HG03135 (cell line): Measurements from ENCODE around the gene DUSP6.
A peak's percentile ranks its signal among the peaks of the same experiment; 100 is the strongest.
"Not testable (repeated sequence)": the region's sequence is repeated elsewhere in the genome, so short reads cannot be mapped to it uniquely, and the experiment has no call there.

Source experiments
- ATAC-seq: cut with Tn5 transposase; IDR thresholded peaks from one replicate; pipeline ENCODE4 v1.9.1; 2021; ENCODE audit warnings: mild to moderate bottlenecking, moderate library complexity; ENCODE audit not compliant: unreplicated experiment

Gene DUSP6

GRCh38 chr12:89353188-89353822 lies 1.0 kb upstream of the DUSP6 start:
- no peak for ATAC-seq

DNA sequence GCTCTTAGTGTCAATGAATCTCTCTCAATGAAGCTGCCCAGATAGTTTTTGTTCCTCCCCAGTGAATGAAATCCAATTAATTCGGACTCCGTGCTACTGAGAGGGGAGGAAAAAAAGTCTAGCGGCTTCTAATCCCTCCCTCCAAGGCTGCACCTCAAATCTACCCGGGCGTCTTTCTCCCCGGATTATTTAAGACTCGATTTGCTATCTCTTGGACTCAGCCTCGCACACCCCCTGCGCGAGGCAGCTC lies 134 bp downstream of the DUSP6 start:
- no peak for ATAC-seq

GRCh38 chr12:89351489-89352241 lies 636 bp downstream of the DUSP6 start:
- ATAC-seq: no peak

GRCh38 chr12:89350630-89351488 lies 1.4 kb downstream of the DUSP6 start:
- no peak for ATAC-seq

DNA sequence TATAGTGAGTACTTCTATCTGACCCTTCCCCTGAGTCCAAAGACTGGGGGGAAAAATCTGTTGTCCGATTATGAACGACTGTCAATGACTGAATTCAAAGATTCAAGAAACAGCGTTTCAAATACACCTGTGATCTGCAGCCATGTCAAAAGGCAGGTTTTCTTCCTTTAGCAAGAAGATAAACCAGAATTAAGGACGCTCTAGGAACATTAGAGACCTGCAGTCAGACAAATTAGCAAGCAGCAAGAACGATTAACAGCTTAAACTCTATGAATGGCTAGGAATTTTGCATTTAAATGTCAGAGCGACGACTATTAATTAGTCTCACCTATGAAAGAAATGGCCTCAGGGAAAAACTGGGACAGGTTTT lies 2.1 kb downstream of the DUSP6 start:
- ATAC-seq: no peak

DNA sequence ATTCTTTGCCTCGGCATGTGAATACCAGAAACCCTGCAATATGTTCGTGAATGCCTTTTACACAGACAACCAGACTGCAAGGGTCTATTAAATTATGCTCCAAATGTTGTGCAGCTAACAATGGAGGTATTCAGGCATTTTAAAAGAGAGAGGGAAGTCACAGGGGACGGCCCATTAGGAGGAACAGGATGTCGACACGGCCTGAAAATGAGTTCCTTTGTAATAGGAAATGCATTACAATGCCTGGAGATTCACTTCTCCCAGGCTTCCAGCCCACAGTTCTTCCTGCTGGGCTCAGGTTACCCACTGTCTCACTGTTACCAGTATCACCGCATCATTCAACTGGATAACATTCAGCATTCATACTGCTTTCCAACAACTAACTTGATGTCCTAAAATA lies 2.5 kb downstream of the DUSP6 start:
- no peak for ATAC-seq

GRCh38 chr12:89348894-89349699 lies 3.2 kb downstream of the DUSP6 start:
- ATAC-seq: no peak

DNA sequence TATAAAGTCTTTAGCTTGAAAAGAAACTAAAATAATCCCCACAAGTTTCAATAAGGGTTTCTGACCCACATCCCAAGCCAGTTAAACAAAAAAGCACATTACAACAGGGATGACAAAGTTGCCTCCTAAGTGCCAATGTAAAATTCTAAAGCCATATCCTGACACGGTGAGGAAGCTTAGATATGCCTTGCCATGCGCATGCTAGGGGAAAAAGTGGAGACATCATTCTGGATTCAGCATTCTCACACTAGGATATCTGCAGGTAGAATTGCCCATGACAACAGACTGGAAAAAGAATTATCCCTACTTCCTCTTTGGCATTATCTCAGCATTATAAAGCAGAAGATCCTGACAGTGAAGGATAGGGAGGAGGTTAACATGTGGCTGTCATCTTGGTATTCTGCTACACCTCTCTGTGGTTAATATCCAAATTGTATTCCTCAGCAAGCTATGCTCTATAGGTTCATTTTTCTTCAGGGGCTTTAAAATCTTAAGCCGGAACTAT lies 4.9 kb downstream of the DUSP6 start:
- no peak for ATAC-seq

- peak; percentile 10 for ATAC-seq
Observed at GRCh38 chr12:89346741-89347324, 5.5 kb downstream of the DUSP6 start.

DNA sequence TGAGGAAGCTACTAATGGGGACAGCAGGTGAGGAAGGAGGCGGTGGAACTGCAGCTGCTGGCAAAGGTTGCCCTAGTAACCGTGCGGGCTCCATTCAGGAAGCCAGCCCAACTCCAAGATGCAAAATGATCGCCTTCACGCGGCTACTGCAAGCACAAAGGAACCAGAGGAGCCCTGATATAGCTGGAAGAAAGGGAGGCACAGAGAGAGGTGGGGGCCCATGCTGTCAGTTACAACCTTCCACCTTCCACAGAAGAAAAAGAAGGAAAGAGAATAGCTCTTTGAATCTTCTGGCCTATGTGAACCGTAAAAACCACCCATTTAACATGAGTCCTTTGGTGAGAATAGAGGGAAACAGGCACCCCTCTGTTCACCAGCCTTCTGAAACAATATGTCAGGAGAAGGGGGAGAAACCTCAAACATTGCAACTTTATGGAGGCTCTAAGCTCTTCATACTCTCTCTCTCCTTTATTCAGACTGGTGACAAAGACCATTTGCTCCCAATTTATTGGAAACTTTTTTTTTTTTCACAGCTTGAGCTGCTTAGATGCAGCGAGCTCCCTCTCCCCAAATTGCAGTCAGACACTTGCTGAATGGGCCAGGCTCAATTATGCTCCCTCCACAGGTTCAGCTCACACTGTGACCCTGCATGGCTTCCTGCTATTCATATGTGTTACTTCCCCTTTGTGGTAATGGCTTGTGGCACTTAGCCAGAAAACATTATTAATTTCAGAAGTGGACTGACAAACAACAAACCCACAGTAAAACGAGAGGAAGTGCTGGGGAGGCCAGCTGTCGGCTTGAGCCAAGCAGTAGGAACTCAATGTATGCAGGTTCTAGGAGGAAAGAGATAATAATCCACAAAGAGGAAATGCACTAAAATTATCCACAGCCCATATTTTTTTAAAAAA lies 6.2 kb downstream of the DUSP6 start:
- peak; percentile 98 for ATAC-seq

- ATAC-seq: no peak
Observed at GRCh38 chr12:89345376-89345775, 6.9 kb downstream of the DUSP6 start.

DNA sequence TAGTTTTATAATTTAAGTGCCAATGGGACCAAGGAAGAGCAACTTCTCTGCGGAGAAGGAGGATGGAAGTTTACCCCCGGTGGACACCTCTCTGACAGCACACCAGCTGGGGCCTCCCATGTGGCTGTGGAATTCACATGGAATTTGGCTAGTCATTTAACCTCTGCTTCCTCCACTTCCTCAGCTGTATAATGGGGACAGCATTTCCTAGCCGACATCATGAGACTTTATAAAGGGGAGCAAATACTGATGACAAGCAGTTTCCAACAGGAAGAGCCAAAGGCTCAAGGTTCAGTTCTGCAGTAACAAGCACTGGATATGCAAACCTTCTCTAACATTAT lies 7.5 kb downstream of the DUSP6 start:
- no peak for ATAC-seq

- no peak for ATAC-seq
Observed at GRCh38 chr12:89344043-89344861, 8.0 kb downstream of the DUSP6 start.

GRCh38 chr12:89343127-89343526 lies 9.2 kb downstream of the DUSP6 start:
- no peak for ATAC-seq

- ATAC-seq: no peak
Observed at GRCh38 chr12:89340861-89341260, 11.4 kb downstream of the DUSP6 start.

GRCh38 chr12:89339526-89339925 lies 12.8 kb downstream of the DUSP6 start:
- no peak for ATAC-seq

DNA sequence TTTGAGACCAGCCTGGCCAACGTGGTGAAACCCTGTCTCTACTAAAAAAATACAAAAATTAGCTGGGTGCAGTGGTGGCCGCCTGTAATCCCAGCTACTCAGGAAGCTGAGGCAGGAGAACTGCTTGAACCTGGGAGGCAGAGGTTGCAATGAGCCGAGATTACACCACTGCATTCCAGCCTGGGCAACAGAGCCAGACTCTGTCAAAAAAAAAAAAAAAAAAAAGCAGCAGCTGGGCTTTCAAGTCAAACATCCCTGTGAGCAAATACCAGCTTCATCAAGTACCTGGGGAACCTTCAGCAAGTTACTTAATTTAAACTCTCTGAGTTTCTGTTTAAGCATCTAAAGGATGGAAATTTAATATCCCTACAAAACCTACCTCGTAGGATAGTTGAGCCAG lies 15.2 kb downstream of the DUSP6 start:
- ATAC-seq: not testable (repeated sequence)

DNA sequence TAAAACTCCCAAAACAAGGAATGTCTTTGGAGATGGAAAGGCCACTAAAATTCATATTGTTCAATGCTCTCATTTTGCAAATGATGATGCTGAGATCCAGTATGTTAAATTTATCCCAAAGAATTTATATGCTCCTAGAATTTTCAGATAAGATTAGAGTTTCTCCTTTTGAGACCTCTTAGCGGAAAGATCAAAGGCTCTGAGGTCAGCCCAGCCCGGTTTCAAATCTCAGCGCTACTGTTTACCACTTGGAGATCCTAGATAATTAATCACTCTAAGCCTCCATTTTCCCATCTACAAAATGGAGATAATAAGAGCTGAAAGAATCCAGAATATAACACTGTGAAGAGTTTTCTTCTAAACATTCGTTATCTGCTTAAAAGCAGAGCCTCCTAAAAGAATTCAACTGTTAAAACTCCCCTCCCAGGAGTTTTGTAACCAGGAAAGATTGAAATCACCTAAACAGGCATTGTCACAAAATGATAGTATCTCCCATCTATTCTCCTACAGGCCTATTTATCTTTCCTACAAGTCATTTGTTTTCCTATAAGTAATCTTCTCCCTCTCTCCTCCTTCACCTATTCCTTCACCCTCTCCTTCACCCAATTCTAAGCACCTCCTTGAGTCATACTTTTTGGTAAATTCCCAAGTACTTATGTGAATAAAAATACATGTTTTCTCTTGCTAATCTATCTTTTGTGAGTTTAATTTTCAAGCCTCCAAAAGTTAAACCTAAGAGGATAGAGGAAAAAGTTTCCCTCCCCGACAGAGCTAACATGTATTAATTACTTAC lies 16.7 kb downstream of the DUSP6 start:
- ATAC-seq: no peak
